ENCODE measurements around the gene AAK1. TPM values are rescaled to one million over a fixed set of nuclear protein-coding genes. Genes with fewer than 3 reads are reported as not detected.

AAK1 gene
- polyA plus RNA-seq, 3 donors, result 9.8 to 18.9 (median 10.8) TPM

DNA sequence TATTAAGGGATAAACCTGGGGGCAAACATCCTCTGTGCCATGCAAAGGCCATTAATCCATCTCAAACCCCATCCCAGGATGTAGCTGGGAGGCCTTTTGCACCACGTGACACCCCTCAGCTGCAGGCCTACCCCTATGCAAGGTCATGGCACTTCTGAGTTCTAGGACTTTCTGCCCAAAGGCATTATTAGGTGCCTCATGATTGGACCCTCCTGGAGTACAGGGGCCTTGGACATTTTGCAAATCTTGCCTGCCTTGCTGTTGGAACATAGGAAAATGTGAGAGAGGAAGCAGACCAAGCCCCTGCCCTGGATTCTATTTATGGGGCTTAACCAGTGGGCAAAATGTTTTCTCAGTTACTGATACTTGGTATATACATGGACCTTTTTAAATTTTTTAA, 162.1 kb downstream of the AAK1 start:
- no peaks in the 10 kb centered on the region for H4K20me1 ChIP-seq (ENCODE audit: insufficient read depth, low read length)
- H3K27ac Mint-ChIP-seq, result no peak overlapping the region
- no CpG with 5 or more reads among the region's 1 CpG for WGBS (ENCODE audit: insufficient coverage)
- H3K36me3 Mint-ChIP-seq, result peaks cover 51 to 59% of the 10 kb centered on the region in 2 donors
- H3K27ac ChIP-seq (ENCODE audit: low read depth in 1 of 2, low read length in 2 of 2), result no peak overlapping the region
- no peaks in the 10 kb centered on the region for H3K79me2 ChIP-seq (ENCODE audit: insufficient read depth, low read length)
- no peaks in the 10 kb centered on the region for H3K4me1 ChIP-seq (ENCODE audit: control insufficient read depth in 1 of 2, insufficient read depth in 2 of 2, low read length in 2 of 2)
- H3K36me3 ChIP-seq (replicated peaks in 1 of 2; ENCODE audit: control insufficient read depth in 1 of 2, insufficient read depth in 2 of 2, low read length in 2 of 2), result peaks cover 12 to 74% of the 10 kb centered on the region in 2 donors
- H3K27me3 Mint-ChIP-seq (ENCODE audit: low read depth in 3 of 3), result no peaks in the 10 kb centered on the region
- H2AFZ ChIP-seq (ENCODE audit: insufficient read depth, low read depth, low read length, poor library complexity, severe bottlenecking), result no peak overlapping the region
- peaks cover 0 to 1% (median 0%) of the 10 kb centered on the region in 7 donors for H3K9me3 Mint-ChIP-seq
- intact Hi-C loops (cut with micrococcal nuclease), result no loop called here
- H3K4me2 ChIP-seq (replicated peaks; ENCODE audit: extremely low read depth, low read length, poor library complexity, severe bottlenecking), result no peak overlapping the region
- H3K4me3 Mint-ChIP-seq, result no peak overlapping the region
- H3K9me3 ChIP-seq (replicated peaks in 1 of 2; ENCODE audit: control insufficient read depth in 1 of 2, insufficient read depth in 1 of 2, low read length in 2 of 2), result no peaks in the 10 kb centered on the region
- H3K4me3 ChIP-seq (replicated peaks in 1 of 3; ENCODE audit: low read depth in 2 of 3, low read length in 3 of 3), result no peak overlapping the region
- TF ChIP-seq, protein P1, sequence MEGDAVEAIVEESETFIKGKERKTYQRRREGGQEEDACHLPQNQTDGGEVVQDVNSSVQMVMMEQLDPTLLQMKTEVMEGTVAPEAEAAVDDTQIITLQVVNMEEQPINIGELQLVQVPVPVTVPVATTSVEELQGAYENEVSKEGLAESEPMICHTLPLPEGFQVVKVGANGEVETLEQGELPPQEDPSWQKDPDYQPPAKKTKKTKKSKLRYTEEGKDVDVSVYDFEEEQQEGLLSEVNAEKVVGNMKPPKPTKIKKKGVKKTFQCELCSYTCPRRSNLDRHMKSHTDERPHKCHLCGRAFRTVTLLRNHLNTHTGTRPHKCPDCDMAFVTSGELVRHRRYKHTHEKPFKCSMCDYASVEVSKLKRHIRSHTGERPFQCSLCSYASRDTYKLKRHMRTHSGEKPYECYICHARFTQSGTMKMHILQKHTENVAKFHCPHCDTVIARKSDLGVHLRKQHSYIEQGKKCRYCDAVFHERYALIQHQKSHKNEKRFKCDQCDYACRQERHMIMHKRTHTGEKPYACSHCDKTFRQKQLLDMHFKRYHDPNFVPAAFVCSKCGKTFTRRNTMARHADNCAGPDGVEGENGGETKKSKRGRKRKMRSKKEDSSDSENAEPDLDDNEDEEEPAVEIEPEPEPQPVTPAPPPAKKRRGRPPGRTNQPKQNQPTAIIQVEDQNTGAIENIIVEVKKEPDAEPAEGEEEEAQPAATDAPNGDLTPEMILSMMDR (IDR thresholded peaks at IDR 0.05), result no peak
- H3K9ac ChIP-seq (ENCODE audit: insufficient read depth, low read length, poor library complexity, severe bottlenecking), result no peak overlapping the region
- peaks cover 5% of the 10 kb centered on the region for H3K4me1 Mint-ChIP-seq
- no peak for DNase-seq
- H3K27me3 ChIP-seq (ENCODE audit: control insufficient read depth in 2 of 2, insufficient read depth in 2 of 2, low read length in 2 of 2), result no peaks in the 10 kb centered on the region

DNA sequence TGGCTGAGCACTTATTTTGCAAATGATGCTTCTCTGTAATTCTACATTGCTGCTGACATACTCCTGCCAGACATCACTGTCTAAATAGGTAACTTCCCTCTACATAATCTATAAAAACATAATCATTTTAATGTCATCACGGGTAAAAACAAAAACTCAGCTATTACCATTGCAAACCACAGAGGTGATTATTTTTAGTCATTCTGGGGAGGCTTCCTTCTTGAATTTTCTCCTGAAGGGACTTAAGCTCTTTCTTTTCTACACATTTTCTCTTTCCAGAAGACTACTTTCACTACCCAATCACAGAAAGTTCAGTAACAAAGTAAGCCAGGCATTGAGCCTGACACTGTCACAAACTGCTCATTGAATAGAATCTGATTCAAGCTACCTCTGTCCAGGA, 165.9 kb downstream of the AAK1 start:
- Mint-ChIP-seq H3K4me1 (peaks cover 2% of the 10 kb centered on the region), H3K27ac (no peak overlapping the region)
- H3K36me3 ChIP-seq (replicated peaks in 1 of 2; ENCODE audit: control insufficient read depth in 1 of 2, insufficient read depth in 2 of 2, low read length in 2 of 2), result peaks cover 30 to 92% of the 10 kb centered on the region in 2 donors

More for the DNA sequence above, 165.9 kb downstream of the AAK1 start:
- Mint-ChIP-seq H3K4me3 (no peak overlapping the region), H3K27me3 (ENCODE audit: low read depth in 3 of 3) (peaks cover 0 to 1% (median 0%) of the 10 kb centered on the region in 3 donors), H3K36me3 (peaks cover 53 to 62% of the 10 kb centered on the region in 2 donors), H3K9me3 (no peaks in the 10 kb centered on the region)
- intact Hi-C loops (cut with micrococcal nuclease), result no loop called here
- H2AFZ ChIP-seq (ENCODE audit: insufficient read depth, low read depth, low read length, poor library complexity, severe bottlenecking), result no peak overlapping the region
- H3K27ac ChIP-seq (ENCODE audit: low read depth in 1 of 2, low read length in 2 of 2), result no peak overlapping the region
- H3K4me3 ChIP-seq (replicated peaks in 1 of 3; ENCODE audit: low read depth in 2 of 3, low read length in 3 of 3), result no peak overlapping the region
- no peak for DNase-seq
- H3K27me3 ChIP-seq (ENCODE audit: control insufficient read depth in 2 of 2, insufficient read depth in 2 of 2, low read length in 2 of 2), result no peaks in the 10 kb centered on the region
- no peaks in the 10 kb centered on the region for H3K4me1 ChIP-seq (ENCODE audit: control insufficient read depth in 1 of 2, insufficient read depth in 2 of 2, low read length in 2 of 2)
- H3K4me2 ChIP-seq (replicated peaks; ENCODE audit: extremely low read depth, low read length, poor library complexity, severe bottlenecking), result no peak overlapping the region
- H4K20me1 ChIP-seq (ENCODE audit: insufficient read depth, low read length), result no peaks in the 10 kb centered on the region
- TF ChIP-seq, protein P1 (IDR thresholded peaks at IDR 0.05), result no peak
- H3K9me3 ChIP-seq (replicated peaks in 1 of 2; ENCODE audit: control insufficient read depth in 1 of 2, insufficient read depth in 1 of 2, low read length in 2 of 2), result no peaks in the 10 kb centered on the region
- H3K9ac ChIP-seq (ENCODE audit: insufficient read depth, low read length, poor library complexity, severe bottlenecking), result no peak overlapping the region
- no CpG with 5 or more reads among the region's 1 CpG for WGBS (ENCODE audit: insufficient coverage)
- H3K79me2 ChIP-seq (ENCODE audit: insufficient read depth, low read length), result no peaks in the 10 kb centered on the region

Data from CD14-positive monocyte (primary cell).